ENCODE results near the gene ANKH. TPM values are rescaled to one million over a fixed set of nuclear protein-coding genes. Genes with fewer than 3 reads are reported as not detected.
"Not testable (repeated sequence)": the region's sequence is repeated elsewhere in the genome, so short reads cannot be mapped to it uniquely, and the experiment has no call there.

The ANKH gene
- total RNA-seq, 1 experiment from 2014 or later = 16.9 TPM

GRCh38 chr5:14818931-14819790, 52.4 kb downstream of the ANKH start:
- Mint-ChIP-seq H3K4me1 (peaks cover 5% of the 10 kb centered on the region), H3K36me3 (no peaks in the 10 kb centered on the region), H3K9me3 (no peaks in the 10 kb centered on the region), H3K27ac (no peak overlapping the region), H3K4me3 (no peak overlapping the region), H3K27me3 (ENCODE audit: low read depth) (no peaks in the 10 kb centered on the region)
- TF ChIP-seq SOX15 (CRISPR knock-in tag; IDR thresholded peaks at IDR 0.05) (no peak), MYBL2 (CRISPR knock-in tag; IDR thresholded peaks at IDR 0.05) (no peak), GTF2I (CRISPR knock-in tag; conservative IDR thresholded peaks at IDR 0.05) (no peak), ZNF317 (CRISPR knock-in tag; IDR thresholded peaks at IDR 0.05; ENCODE audit: borderline replicate concordance, low read depth) (no peak), USF2 (CRISPR knock-in tag; IDR thresholded peaks at IDR 0.05) (no peak), ZNF396 (CRISPR knock-in tag; IDR thresholded peaks at IDR 0.05; ENCODE audit: borderline replicate concordance) (no peak)
- TF ChIP-seq, protein P1, sequence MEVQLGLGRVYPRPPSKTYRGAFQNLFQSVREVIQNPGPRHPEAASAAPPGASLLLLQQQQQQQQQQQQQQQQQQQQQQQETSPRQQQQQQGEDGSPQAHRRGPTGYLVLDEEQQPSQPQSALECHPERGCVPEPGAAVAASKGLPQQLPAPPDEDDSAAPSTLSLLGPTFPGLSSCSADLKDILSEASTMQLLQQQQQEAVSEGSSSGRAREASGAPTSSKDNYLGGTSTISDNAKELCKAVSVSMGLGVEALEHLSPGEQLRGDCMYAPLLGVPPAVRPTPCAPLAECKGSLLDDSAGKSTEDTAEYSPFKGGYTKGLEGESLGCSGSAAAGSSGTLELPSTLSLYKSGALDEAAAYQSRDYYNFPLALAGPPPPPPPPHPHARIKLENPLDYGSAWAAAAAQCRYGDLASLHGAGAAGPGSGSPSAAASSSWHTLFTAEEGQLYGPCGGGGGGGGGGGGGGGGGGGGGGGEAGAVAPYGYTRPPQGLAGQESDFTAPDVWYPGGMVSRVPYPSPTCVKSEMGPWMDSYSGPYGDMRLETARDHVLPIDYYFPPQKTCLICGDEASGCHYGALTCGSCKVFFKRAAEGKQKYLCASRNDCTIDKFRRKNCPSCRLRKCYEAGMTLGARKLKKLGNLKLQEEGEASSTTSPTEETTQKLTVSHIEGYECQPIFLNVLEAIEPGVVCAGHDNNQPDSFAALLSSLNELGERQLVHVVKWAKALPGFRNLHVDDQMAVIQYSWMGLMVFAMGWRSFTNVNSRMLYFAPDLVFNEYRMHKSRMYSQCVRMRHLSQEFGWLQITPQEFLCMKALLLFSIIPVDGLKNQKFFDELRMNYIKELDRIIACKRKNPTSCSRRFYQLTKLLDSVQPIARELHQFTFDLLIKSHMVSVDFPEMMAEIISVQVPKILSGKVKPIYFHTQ (CRISPR knock-in tag; IDR thresholded peaks at IDR 0.05) = no peak
- DNase-seq (ENCODE audit: low spot score) = no peak
- ATAC-seq = no peak
- ChIA-PET POLR2A (no interaction called here), CTCF (interaction anchor here (0.9 kb wide), 1 partner anchor 11 kb away, joined by 5 read pairs; no protein-coding TSS in a partner anchor)

GRCh38 chr5:14817762-14818136, 53.8 kb downstream of the ANKH start:
- H3K4me1 Mint-ChIP-seq; H3K4me3 Mint-ChIP-seq; H3K36me3 Mint-ChIP-seq; H3K27ac Mint-ChIP-seq; POLR2A ChIA-PET; DNase-seq (ENCODE audit: low spot score); ATAC-seq; H3K9me3 Mint-ChIP-seq; H3K27me3 Mint-ChIP-seq (ENCODE audit: low read depth): not testable (repeated sequence)
- CTCF ChIA-PET = interaction anchor here (0.7 kb wide), 1 partner anchor 93 kb away, joined by 5 read pairs; no protein-coding TSS in a partner anchor

DNA sequence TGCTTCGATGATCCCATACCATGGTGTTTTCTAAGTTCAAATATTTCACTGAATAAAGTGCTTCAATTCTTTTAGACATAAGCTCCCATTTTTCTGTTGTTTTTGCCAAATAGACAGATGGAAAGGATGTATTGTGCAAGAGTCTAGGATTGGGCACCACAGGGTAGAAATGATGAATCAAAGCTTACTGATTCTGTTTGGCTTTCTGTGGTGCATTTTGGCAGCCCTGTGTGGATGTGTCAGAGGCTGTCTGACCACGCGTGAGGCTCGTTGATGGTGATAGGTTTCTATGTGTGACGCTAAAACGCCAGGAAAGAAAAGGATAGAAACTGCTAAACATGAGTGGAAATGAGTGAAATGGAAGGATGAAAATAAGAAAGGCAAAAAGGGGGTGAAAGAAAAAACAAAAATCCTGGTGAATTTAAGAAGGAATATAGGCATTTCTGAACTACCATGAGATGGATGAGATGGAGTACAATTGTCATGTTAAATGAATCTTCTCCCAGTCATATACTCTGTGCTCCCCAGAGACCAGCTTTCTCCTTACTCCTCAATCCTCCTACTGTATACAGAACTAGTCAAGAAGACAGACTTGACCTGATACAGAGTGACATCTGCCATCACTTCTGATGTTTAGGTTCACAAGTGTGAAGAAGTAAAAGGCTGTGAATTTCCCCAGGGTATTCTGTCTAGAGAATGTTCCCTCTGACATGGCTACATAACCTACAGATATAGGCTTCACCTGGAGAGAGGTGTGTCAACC, 54.4 kb downstream of the ANKH start:
- Mint-ChIP-seq H3K36me3 (no peaks in the 10 kb centered on the region), H3K4me1 (peaks cover 5% of the 10 kb centered on the region), H3K4me3 (no peak overlapping the region), H3K9me3 (no peaks in the 10 kb centered on the region), H3K27ac (no peak overlapping the region), H3K27me3 (ENCODE audit: low read depth) (no peaks in the 10 kb centered on the region)
- ChIA-PET CTCF (interaction anchor here (0.7 to 1.0 kb wide), 2 partner anchors 89 to 92 kb away, joined by 3 to 5 read pairs; no protein-coding TSS in a partner anchor), POLR2A (no interaction called here)
- TF ChIP-seq JAZF1 (CRISPR knock-in tag; IDR thresholded peaks at IDR 0.05) (no peak), TCF7 (CRISPR knock-in tag; IDR thresholded peaks at IDR 0.05; ENCODE audit: low read depth) (no peak), KAT7 (CRISPR knock-in tag; IDR thresholded peaks at IDR 0.05; ENCODE audit: borderline replicate concordance) (no peak), FOXK1 (CRISPR knock-in tag; IDR thresholded peaks at IDR 0.05) (no peak), IRF2 (CRISPR knock-in tag; IDR thresholded peaks at IDR 0.05; ENCODE audit: borderline replicate concordance, low read depth) (no peak), GRHL2 (CRISPR knock-in tag; IDR thresholded peaks at IDR 0.05; ENCODE audit: insufficient replicate concordance, severe bottlenecking) (no peak)
- TF ChIP-seq, protein P2, sequence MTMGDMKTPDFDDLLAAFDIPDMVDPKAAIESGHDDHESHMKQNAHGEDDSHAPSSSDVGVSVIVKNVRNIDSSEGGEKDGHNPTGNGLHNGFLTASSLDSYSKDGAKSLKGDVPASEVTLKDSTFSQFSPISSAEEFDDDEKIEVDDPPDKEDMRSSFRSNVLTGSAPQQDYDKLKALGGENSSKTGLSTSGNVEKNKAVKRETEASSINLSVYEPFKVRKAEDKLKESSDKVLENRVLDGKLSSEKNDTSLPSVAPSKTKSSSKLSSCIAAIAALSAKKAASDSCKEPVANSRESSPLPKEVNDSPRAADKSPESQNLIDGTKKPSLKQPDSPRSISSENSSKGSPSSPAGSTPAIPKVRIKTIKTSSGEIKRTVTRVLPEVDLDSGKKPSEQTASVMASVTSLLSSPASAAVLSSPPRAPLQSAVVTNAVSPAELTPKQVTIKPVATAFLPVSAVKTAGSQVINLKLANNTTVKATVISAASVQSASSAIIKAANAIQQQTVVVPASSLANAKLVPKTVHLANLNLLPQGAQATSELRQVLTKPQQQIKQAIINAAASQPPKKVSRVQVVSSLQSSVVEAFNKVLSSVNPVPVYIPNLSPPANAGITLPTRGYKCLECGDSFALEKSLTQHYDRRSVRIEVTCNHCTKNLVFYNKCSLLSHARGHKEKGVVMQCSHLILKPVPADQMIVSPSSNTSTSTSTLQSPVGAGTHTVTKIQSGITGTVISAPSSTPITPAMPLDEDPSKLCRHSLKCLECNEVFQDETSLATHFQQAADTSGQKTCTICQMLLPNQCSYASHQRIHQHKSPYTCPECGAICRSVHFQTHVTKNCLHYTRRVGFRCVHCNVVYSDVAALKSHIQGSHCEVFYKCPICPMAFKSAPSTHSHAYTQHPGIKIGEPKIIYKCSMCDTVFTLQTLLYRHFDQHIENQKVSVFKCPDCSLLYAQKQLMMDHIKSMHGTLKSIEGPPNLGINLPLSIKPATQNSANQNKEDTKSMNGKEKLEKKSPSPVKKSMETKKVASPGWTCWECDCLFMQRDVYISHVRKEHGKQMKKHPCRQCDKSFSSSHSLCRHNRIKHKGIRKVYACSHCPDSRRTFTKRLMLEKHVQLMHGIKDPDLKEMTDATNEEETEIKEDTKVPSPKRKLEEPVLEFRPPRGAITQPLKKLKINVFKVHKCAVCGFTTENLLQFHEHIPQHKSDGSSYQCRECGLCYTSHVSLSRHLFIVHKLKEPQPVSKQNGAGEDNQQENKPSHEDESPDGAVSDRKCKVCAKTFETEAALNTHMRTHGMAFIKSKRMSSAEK (CRISPR knock-in tag; IDR thresholded peaks at IDR 0.05; ENCODE audit: borderline replicate concordance) = no peak
- no peak for ATAC-seq
- DNase-seq (ENCODE audit: low spot score) = no peak
